HCT116 (cell line): ENCODE results near the gene SEBOX. TPM values are rescaled to one million over a fixed set of nuclear protein-coding genes. Genes with fewer than 3 reads are reported as not detected.

Experiments
- ATAC-seq: fragments of 200-7000 bp; cut with Tn5 transposase; 2 replicates; pipeline ENCODE4 v1.9.1; 2020; ENCODE audit warnings: mild to moderate bottlenecking, moderate library complexity
- BruUV-seq: library from RNA; stranded (reverse); fragments of 400-500 nt; replicated peaks from 2 replicates; lab custom pipeline; 2021; lab: Mats Ljungman, UMichigan
- CTCF ChIA-PET: fragments of 300-600 bp; sonication (Branson Sonifier 250); formaldehyde crosslinking; loops from one replicate; lab custom pipeline; 2021; ENCODE audit warnings: antibody characterized with exemption; lab: Charles Lee
- POLR2A ChIA-PET: fragments of 300-600, 350-600 bp; sonication (Branson Sonifier 250); formaldehyde crosslinking; loops from one replicate; lab custom pipeline; 2021; ENCODE audit warnings: antibody characterized with exemption; lab: Charles Lee
- RAD21 ChIA-PET, 2 experiments: fragments of 300-600 bp; sonication (Branson Sonifier 250); formaldehyde crosslinking; loops; one replicate each; lab custom pipeline; 2023; ENCODE audit warnings: low total read pairs in 2 of 2; ENCODE audit not compliant: uncharacterized antibody in 2 of 2, unreplicated experiment in 2 of 2, low non-redundant PET in 1 of 2; lab: Charles Lee
- DNase-seq: peaks from one replicate; pipeline ENCODE4 v3.0.0-alpha.2; 2010; ENCODE audit warnings: low read depth, low spot score
- H2AFZ ChIP-seq: fragments of 200-600 bp; shearing (Covaris generic), sonication (generic); 2 replicates; pipeline ENCODE4 v1.6.1; 2017; ENCODE audit warnings: low read depth, mixed run types, mixed read lengths, antibody characterized with exemption, low read length; ENCODE audit not compliant: poor library complexity, severe bottlenecking
- H3K27ac ChIP-seq: 2 replicates; pipeline ENCODE4 v1.5.1; 2012; ENCODE audit warnings: low read depth, low read length
- H3K27me3 ChIP-seq: fragments of 200-600 bp; sonication (generic); 2 replicates; pipeline ENCODE4 v1.6.1; 2016; ENCODE audit warnings: mixed run types, low read length, mixed read lengths; ENCODE audit not compliant: insufficient read depth
- H3K36me3 ChIP-seq, 2 experiments: fragments of 200-500 bp in 1 of 2; fragments of 200-600 bp in 1 of 2; sonication (Bioruptor generic) in 1 of 2; sonication (generic) in 1 of 2; 2 replicates each; pipeline versions ENCODE4 v1.5.1 to v1.6.1; 2014 to 2016; ENCODE audit warnings: low read length in 2 of 2, inconsistent platforms in 1 of 2, mixed read lengths in 1 of 2, mixed run types in 1 of 2; ENCODE audit not compliant: insufficient read depth in 2 of 2, control insufficient read depth in 1 of 2
- H3K4me1 ChIP-seq, 2 experiments: fragments of 200-600 bp in 1 of 2; sonication (generic) in 1 of 2; 2 replicates each; pipeline versions ENCODE4 v1.5.1 to v1.6.1; 2012 to 2017; ENCODE audit warnings: low read length in 2 of 2, inconsistent platforms in 1 of 2, mild to moderate bottlenecking in 1 of 2, mixed read lengths in 1 of 2, mixed run types in 1 of 2, moderate library complexity in 1 of 2; ENCODE audit not compliant: insufficient read depth in 2 of 2, control insufficient read depth in 1 of 2
- H3K4me2 ChIP-seq: fragments of 200-600 bp; sonication (generic); 2 replicates; pipeline ENCODE4 v1.6.1; 2017; ENCODE audit warnings: mixed run types, low read length, mixed read lengths
- H3K4me3 ChIP-seq, 2 experiments: fragments of 200-600 bp in 1 of 2; sonication (generic) in 1 of 2; replicated peaks in 1 of 2; 2 replicates each; pipeline ENCODE4 v1.5.1; 2011 to 2016; ENCODE audit warnings: low read length in 2 of 2, control low read depth in 1 of 2, low read depth in 1 of 2, mild to moderate bottlenecking in 1 of 2, mixed read lengths in 1 of 2, mixed run types in 1 of 2
- H3K79me2 ChIP-seq: fragments of 200-600 bp; sonication (generic); 2 replicates; pipeline ENCODE4 v1.6.1; 2017; ENCODE audit warnings: mild to moderate bottlenecking, mixed run types, low read length, moderate library complexity, mixed read lengths; ENCODE audit not compliant: insufficient read depth
- H3K9ac ChIP-seq: fragments of 200-600 bp; sonication (generic); 2 replicates; pipeline ENCODE4 v1.6.1; 2016; ENCODE audit warnings: low read length, mixed read lengths
- H3K9me2 ChIP-seq: fragments of 200-600 bp; sonication (generic), shearing (Covaris generic); 2 replicates; pipeline ENCODE4 v1.6.1; 2017; ENCODE audit warnings: mixed run types, mild to moderate bottlenecking, moderate library complexity; ENCODE audit not compliant: insufficient read depth
- H3K9me3 ChIP-seq, 2 experiments: fragments of 200-500 bp in 1 of 2; fragments of 200-600 bp in 1 of 2; sonication (Bioruptor generic) in 1 of 2; sonication (generic) in 1 of 2; 2 replicates each; pipeline ENCODE4 v1.6.1; 2014 to 2017; ENCODE audit warnings: low read length in 2 of 2, mixed read lengths in 2 of 2, inconsistent platforms in 1 of 2, low read depth in 1 of 2, mild to moderate bottlenecking in 1 of 2, mixed run types in 1 of 2, moderate library complexity in 1 of 2; ENCODE audit not compliant: control insufficient read depth in 1 of 2, insufficient read depth in 1 of 2
- H4K20me1 ChIP-seq: fragments of 200-600 bp; sonication (generic), shearing (Covaris generic); 2 replicates; pipeline ENCODE4 v1.6.1; 2017; ENCODE audit warnings: mixed run types, mild to moderate bottlenecking, moderate library complexity; ENCODE audit not compliant: insufficient read depth
- ATF3 ChIP-seq: IDR thresholded peaks from 2 replicates; pipeline ENCODE4 v1.6.1; 2012
- MAX ChIP-seq: IDR thresholded peaks from 2 replicates; pipeline ENCODE4 v1.6.1; 2012
- TCF7L2 ChIP-seq: IDR thresholded peaks from 2 replicates; pipeline ENCODE4 v1.7.0; 2011; ENCODE audit warnings: borderline replicate concordance, inconsistent platforms; ENCODE audit not compliant: insufficient read depth, insufficient read length; ENCODE audit errors: extremely low read depth
- YY1 ChIP-seq: IDR thresholded peaks from 2 replicates; pipeline ENCODE4 v1.6.1; 2011; ENCODE audit warnings: low read length, low read depth, moderate library complexity, mild to moderate bottlenecking; ENCODE audit not compliant: insufficient replicate concordance; ENCODE audit errors: extremely low read depth
- ZBTB33 ChIP-seq: IDR thresholded peaks from 2 replicates; pipeline ENCODE4 v1.6.1; 2011; ENCODE audit warnings: mild to moderate bottlenecking, low read length, moderate library complexity; ENCODE audit not compliant: insufficient replicate concordance; ENCODE audit errors: extremely low read depth
- ZNF274 ChIP-seq: fragments of 200-500 bp; sonication (Bioruptor generic); IDR thresholded peaks from 2 replicates; pipeline ENCODE4 v1.6.1; 2014; ENCODE audit warnings: mild to moderate bottlenecking, low read depth, low read length, inconsistent platforms
- intact Hi-C: fragments of 100-400 bp; cut with micrococcal nuclease; formaldehyde crosslinking; loops from 2 replicates; pipeline ENCODE4 v1.10.0; 2022
- total RNA-seq: library from RNA; stranded (reverse); gene quantifications from one replicate; pipeline ENCODE4 v1.2.1, GENCODE V29; 2021; ENCODE audit not compliant: unreplicated experiment

The SEBOX gene
- total RNA-seq, 1 experiment from 2014 or later: not detected

- no peak overlapping the region for H3K4me3 ChIP-seq
- H3K9me2 ChIP-seq: no peaks in the 10 kb centered on the region
- H2AFZ ChIP-seq: no peak overlapping the region
- POLR2A ChIA-PET: no interaction called here
- no peaks in the 10 kb centered on the region for H3K9me3 ChIP-seq
- no peaks in the 10 kb centered on the region for H3K4me1 ChIP-seq
- no peaks in the 10 kb centered on the region for H3K27me3 ChIP-seq
- H3K27ac ChIP-seq: no peak overlapping the region
- no peak overlapping the region for H3K4me2 ChIP-seq
- no peak overlapping the region for H3K9ac ChIP-seq
- H4K20me1 ChIP-seq: no peaks in the 10 kb centered on the region
- H3K79me2 ChIP-seq: no peaks in the 10 kb centered on the region
- intact Hi-C loops: no loop called here
- DNase-seq: no peak
- BruUV-seq: no TSS peak
- CTCF ChIA-PET: no interaction called here
- ATAC-seq: no peak
- no peaks in the 10 kb centered on the region for H3K36me3 ChIP-seq
- RAD21 ChIA-PET: no interaction called here
- TF ChIP-seq YY1: no peak
- TF ChIP-seq ZBTB33: no peak
- TF ChIP-seq TCF7L2: no peak
- no peak for TF ChIP-seq MAX
- no peak for TF ChIP-seq ATF3
Measured at GRCh38 chr17:28388106-28388505, 23.1 kb upstream of the SEBOX start.

GRCh38 chr17:28386391-28386790, 21.4 kb upstream of the SEBOX start:
- RAD21 ChIA-PET: no interaction called here
- POLR2A ChIA-PET: no interaction called here
- Histone ChIP-seq H3K4me2 (no peak overlapping the region), H3K9me3 (no peaks in the 10 kb centered on the region), H3K27me3 (no peaks in the 10 kb centered on the region), H3K4me1 (no peaks in the 10 kb centered on the region), H3K9ac (no peak overlapping the region), H3K79me2 (no peaks in the 10 kb centered on the region), H4K20me1 (no peaks in the 10 kb centered on the region), H3K4me3 (no peak overlapping the region), H3K9me2 (no peaks in the 10 kb centered on the region), H3K27ac (no peak overlapping the region), H2AFZ (no peak overlapping the region), H3K36me3 (no peaks in the 10 kb centered on the region)
- CTCF ChIA-PET: interaction anchor here (1.4 kb wide), 1 partner anchor 30 kb away, joined by 3 read pairs; no protein-coding TSS in a partner anchor
- no peak for ATAC-seq
- no peak for DNase-seq
- no peak for TF ChIP-seq ZBTB33
- no peak for TF ChIP-seq ZNF274
- intact Hi-C loops: no loop called here
- no TSS peak for BruUV-seq
